NCI-H187 treated with DMSO at 0.1 percent for 48 hours (cell line): ENCODE measurements around the gene DSG3.

ENCODE experiments used
- DNase-seq: peaks from one replicate; lab custom pipeline; 2025; lab: John Stamatoyannopoulos, UW

Gene DSG3, protein sequence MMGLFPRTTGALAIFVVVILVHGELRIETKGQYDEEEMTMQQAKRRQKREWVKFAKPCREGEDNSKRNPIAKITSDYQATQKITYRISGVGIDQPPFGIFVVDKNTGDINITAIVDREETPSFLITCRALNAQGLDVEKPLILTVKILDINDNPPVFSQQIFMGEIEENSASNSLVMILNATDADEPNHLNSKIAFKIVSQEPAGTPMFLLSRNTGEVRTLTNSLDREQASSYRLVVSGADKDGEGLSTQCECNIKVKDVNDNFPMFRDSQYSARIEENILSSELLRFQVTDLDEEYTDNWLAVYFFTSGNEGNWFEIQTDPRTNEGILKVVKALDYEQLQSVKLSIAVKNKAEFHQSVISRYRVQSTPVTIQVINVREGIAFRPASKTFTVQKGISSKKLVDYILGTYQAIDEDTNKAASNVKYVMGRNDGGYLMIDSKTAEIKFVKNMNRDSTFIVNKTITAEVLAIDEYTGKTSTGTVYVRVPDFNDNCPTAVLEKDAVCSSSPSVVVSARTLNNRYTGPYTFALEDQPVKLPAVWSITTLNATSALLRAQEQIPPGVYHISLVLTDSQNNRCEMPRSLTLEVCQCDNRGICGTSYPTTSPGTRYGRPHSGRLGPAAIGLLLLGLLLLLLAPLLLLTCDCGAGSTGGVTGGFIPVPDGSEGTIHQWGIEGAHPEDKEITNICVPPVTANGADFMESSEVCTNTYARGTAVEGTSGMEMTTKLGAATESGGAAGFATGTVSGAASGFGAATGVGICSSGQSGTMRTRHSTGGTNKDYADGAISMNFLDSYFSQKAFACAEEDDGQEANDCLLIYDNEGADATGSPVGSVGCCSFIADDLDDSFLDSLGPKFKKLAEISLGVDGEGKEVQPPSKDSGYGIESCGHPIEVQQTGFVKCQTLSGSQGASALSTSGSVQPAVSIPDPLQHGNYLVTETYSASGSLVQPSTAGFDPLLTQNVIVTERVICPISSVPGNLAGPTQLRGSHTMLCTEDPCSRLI

DNA sequence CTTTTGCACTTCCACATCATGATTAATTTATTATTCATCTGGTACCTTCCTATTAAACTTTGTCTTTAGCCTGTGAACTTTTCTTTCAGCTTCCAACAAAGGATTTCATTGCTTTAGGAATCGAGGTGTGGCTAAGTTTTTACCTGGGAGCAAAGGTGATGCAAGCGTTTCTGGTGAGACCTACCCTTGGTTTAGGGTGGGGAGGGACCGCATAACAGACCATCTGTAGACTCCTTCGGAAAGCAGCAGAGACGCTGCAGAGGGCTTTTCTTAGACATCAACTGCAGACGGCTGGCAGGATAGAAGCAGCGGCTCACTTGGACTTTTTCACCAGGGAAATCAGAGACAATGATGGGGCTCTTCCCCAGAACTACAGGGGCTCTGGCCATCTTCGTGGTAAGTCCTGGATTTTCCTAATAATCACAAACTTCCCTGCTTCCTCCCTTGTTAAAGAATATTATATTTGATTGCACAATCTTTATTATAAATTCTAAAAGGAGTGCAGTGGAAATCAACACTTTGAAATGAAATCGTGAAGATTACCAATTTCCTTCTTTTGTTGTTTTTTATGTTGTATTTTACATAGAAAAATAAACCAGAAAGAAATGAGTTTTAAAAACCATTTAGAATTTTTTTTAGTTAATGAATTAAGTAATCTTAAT is at the start of gene DSG3:
DSG3 (plus strand) TSS at position 212 of the 662 bp plus-strand sequence; CDS start at position 349, 137 bp downstream.
- no peak for DNase-seq

DNA sequence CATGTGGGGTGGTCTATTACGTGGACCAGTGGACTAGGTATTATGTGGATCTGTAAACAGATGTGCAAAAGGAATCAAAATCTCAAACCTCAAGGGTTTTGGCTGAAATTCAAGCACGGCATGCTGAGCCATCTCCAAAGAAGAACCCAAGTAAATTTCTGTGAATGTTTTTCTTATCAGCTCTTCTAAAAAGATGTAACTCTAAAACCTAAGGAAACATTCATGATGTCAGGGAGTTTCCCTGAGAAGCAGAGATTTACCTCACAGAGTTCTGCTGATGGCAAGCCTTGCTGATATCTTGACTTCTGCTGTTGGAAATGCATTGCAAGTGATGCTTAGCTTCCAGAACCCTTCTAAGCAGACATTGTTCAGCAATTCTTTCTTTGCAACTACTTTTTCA is 49.4 kb upstream of the DSG3 start:
- DNase-seq = no peak

DNA sequence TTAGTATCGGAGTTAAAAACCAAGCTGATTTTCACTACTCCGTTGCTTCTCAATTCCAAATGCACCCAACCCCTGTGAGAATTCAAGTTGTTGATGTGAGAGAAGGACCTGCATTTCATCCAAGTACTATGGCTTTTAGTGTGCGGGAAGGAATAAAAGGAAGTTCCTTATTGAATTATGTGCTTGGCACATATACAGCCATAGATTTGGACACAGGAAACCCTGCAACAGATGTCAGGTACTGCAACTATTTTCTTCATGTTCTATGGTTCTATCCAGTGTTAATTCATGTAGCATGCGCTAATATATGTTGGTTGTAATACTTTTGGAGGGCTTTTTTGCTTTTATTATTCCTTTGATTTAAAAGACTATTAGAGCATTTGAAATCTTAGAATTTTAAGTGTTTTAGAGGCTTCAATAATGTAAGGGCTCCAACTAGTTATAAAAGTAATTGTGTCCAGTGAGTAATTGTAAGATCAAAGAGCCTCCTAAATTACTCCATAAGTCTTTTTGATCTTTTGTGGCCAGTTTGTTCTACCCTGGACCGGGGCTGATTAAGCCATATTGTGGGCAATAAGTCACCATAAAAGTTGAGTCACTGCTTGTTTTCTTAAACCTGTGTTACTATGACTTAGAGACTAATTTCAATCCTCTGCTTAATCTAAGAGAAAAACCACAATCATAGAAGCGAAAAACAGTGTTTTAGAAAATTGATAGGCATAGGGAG is 48.1 kb upstream of the DSG3 start:
- no peak for DNase-seq

DNA sequence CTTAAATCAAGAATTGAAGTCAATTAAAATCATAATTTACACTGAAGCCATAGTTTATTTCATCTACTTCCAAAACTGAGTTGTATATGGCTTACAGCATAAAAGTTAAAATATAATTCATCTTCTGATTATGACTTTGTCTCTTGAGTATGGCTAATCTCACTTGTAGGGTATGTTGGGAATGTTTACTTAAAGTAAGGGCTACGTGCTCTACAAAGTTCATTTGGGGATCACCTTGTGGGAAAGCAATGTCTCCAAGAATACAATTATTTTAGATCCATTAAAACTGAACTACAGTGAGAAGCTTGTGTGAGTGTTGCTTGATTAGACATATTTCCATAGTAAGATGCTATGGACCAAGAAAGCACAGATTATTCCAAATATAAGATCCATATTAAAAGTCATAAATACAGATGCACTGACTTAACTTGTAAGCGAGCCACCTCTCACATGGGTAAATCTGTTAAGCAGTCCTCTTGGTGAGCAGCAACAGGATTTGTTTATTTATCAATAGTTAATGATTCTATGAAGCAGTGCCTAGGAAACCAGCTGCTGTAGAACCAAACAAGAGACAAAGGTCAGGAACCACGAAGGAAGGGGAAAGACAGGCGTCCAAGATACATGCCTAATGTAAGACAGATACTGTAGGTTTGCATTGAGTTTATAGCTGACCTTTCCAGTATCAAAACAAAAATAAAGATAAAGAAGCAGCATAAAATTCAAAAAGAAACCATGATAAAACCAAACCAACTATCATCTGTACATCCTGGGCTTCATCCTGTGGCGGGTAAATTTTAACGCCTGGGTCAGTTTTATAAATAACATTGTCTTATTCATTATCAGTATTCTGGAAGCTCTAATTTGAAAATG is 46.1 kb upstream of the DSG3 start:
- no peak for DNase-seq

- DNase-seq = no peak
These were observed 45.5 kb upstream of the DSG3 start for GRCh38 chr18:31402026-31402373.

DNA sequence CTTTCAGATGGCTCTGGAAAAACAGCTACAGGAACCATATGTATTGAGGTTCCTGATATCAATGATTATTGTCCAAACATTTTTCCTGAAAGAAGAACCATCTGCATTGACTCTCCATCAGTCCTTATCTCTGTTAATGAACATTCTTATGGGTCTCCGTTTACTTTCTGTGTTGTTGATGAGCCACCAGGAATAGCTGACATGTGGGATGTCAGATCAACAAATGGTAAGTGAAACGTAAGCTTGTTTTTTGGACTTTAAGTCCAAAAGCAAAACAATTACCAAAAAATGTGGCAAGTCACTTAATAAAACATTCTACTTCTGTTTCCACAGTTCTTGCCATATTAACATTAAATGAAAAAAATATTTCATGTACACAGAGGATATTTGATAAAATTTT is 44.1 kb upstream of the DSG3 start:
- DNase-seq = no peak

DNA sequence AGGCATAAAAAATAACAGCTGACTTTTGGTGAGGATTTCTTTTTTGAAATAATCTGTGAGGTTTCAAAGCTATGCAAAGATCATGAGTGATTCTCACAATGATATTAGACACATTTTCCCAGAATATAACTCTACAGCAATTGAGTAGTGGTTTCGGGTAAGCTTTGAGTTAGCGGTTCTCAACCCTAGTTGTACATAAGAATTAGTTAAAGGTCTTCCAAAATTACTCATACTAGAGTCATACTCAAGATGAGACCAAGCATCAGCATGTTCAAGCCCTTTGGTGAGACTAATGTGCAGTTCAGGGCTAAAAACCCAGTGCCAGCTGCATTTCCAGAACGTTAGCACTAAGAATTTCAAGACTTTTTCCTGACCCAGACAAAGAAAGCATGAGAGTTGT is 39.9 kb upstream of the DSG3 start:
- DNase-seq = no peak

GRCh38 chr18:31409276-31409675 is 38.3 kb upstream of the DSG3 start:
- DNase-seq = no peak

DNA sequence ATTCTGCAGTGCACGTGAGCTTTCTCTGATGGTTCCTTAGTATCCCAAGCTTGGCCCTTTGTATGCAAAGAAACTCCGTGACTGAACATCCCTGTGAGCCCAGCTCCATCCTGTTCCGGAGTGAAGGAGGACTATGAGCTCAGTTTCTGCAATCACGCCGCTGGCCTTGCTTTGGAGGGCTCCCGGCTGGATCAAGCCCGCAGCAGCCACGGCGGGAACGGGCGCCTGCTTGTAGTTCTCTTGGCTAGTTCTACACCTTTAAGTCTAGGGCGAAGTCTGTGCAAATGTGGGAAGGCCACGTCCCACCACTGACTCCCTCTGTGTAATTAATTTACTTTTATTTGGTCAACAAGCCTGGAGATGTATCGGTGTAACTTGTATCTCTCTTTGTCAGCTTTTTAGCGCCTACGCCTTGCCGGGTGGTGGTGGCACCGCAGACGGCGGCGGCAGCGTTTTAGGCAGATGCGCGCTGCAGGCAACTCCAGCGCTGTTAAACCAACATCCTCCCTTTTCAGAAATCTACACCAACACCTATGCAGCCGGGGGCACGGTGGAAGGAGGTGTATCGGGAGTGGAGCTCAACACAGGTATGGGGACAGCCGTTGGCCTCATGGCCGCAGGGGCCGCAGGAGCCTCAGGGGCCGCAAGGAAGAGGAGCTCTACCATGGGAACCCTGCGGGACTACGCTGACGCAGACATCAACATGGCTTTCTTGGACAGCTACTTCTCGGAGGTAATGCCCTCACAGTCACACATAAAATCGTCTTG is 36.6 kb upstream of the DSG3 start:
- no peak for DNase-seq

- no peak for DNase-seq
These were observed 34.4 kb upstream of the DSG3 start for GRCh38 chr18:31413137-31413536.

DNA sequence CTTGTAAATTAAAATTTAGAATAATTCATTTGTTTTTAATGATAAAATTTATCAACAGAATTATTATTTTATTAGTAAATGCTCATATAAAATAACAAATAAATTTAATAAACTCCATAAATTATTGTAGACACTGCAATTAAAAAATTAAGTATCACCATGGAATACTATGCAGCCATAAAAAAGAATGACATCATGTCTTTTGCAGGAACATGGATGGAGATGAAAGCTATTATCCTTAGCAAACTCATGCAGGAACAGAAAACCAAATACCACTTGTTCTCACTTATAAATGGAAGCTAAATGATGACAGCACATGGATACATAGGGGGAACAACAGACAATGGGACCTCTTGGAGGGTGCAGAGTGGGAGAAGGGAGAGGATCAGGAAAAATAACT is 29.7 kb upstream of the DSG3 start:
- DNase-seq = no peak

DNA sequence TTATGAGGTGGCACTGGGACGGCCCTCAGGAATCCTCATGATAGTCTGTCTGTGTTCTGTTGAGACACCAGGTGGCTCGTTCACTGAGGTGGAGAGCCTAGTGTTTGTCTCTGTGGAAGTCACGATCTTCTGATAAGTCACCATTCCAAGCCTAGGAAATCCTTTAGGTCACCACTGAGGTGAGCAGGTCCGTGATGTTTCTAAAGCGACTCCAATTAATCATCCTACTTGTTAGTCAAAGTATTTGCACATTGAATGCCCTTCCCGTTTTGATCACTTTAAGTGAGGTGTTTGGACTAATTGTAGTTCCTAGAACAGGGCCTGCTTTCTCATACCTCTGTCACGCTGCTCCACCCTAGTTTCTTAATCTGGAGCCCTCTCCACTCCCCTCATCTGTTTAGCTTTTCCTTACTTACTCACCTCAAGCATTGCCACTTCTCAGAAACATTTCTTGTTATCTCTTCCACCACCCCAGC is 28.0 kb upstream of the DSG3 start:
- no peak for DNase-seq

- no peak for DNase-seq
These were observed 27.5 kb upstream of the DSG3 start for GRCh38 chr18:31420032-31420431.

DNA sequence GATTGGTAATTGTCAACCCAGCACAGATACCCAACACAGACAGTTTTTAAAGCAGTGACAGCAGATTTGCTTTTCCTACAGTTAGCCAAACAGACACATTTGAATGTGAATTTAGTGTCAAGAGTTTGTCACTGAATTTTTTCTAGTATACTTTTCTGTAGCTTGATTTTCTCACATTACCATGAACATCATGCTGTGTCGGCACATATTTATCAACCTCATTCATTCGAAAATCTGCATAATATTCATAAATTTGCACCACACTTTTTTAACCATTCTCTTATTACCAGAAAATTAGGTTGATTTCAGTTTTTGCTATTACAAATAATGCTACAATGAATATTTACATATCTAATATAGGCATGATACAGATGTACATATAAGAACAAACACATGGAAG is 27.0 kb upstream of the DSG3 start:
- DNase-seq = no peak

DNA sequence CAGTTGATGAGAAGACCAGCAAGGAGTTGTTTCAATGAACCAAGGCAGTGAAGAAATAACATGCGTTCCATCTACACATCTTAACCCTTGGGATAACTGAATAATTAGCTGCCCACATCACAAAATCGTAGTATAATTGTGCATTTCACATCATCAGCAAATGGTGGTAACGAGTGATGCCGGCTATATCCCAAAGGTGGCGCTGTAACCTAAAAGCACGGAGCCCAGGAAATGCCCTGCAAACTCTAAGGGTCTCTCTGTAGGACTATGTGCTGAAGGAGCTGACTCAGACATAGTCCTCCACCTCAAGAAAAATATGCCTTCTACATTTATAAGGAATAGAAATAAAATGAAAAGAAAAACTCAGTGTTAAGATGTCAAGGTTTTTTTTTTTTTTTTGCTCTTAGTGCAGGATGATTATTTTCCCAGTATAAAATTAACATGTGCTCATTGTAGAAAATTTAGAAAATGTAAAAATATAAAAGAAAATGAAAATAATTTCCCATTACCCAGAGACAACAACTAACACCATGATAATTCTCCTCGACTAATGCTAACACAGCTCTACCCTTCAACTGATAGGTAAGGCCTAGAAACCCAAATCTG is 23.1 kb upstream of the DSG3 start:
- DNase-seq = no peak

- no peak for DNase-seq
These were observed 21.5 kb upstream of the DSG3 start for GRCh38 chr18:31426021-31426420.

DNA sequence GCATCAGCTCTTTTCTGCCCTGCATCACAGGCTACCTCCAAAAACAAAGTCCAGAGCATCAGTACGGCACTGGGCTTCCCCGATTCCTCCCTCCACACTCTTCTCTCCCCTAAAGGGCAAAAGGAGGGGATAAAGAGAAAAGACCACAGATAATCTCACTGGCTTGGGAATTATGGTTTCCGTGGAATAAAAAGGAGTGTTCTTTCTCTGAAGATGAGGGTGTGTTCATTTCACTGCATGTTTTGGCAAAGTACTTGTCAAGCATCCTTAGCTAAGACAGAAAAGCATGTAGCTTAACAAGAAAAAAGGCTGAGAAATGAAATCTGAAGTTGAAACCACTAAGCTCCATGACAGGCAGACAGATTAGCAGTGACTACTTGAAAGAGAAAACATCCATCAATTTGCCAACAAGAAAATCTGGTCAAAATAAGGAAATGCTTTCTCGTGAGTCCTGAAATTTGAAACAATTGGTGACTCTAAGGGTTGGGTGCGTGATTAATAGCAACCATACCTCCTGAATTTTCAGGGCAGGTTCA is 20.6 kb upstream of the DSG3 start:
- no peak for DNase-seq

GRCh38 chr18:31428211-31428610 is 19.3 kb upstream of the DSG3 start:
- DNase-seq = no peak

DNA sequence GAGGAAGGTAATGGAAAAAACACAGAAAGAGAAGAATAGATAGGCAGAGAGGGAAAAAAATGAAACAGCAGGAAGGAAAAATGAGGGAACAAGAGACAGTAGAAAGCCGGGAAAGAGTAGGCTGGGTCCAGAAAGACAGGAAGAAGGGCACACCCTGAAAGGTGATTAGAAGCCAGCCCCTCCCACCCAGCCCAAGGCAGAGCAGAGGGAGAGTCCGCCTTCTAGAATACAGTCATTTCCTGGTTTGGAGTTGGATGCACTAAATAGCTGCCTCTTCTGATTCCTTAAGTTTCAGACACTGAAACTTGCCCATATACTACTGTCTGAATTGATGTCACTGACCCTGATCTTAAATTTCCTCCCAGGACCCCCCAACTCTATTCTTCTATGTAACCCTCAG is 17.9 kb upstream of the DSG3 start:
- DNase-seq = no peak
